GM23338 (cell line): ENCODE results near the gene EHBP1L1. TPM values are rescaled to one million over a fixed set of nuclear protein-coding genes. Genes with fewer than 3 reads are reported as not detected.

Experiments used
- ATAC-seq: fragments of 200-7000 bp; cut with Tn5 transposase; 3 replicates; pipeline ENCODE4 v1.9.1; 2020
- DNase-seq: peaks from one replicate; pipeline ENCODE4 v3.0.0-alpha.2; 2015; ENCODE audit warnings: low spot score
- H2AFZ ChIP-seq: fragments of 200-600 bp; sonication (generic); 2 replicates; pipeline ENCODE4 v1.8.0; 2016; ENCODE audit warnings: antibody characterized with exemption, mild to moderate bottlenecking, moderate library complexity
- H3F3A ChIP-seq: fragments of 200-600 bp; sonication (generic); replicated peaks from 2 replicates; pipeline ENCODE4 v1.8.0; 2017; ENCODE audit warnings: antibody characterized with exemption, mixed run types, low read depth
- H3K27ac ChIP-seq: fragments of 200-600 bp; sonication (generic); 2 replicates; pipeline ENCODE4 v1.6.1; 2016; ENCODE audit warnings: low read depth
- H3K27me3 ChIP-seq: fragments of 200-600 bp; sonication (generic); 2 replicates; pipeline ENCODE4 v1.8.0; 2016; ENCODE audit warnings: mild to moderate bottlenecking, mixed run types, moderate library complexity; ENCODE audit not compliant: insufficient read depth
- H3K36me3 ChIP-seq: fragments of 200-600 bp; sonication (generic); 2 replicates; pipeline ENCODE4 v1.8.0; 2016; ENCODE audit warnings: mild to moderate bottlenecking; ENCODE audit not compliant: insufficient read depth
- H3K4me1 ChIP-seq: fragments of 200-600 bp; sonication (generic); 2 replicates; pipeline ENCODE4 v1.8.0; 2016; ENCODE audit warnings: mild to moderate bottlenecking, moderate library complexity; ENCODE audit not compliant: insufficient read depth
- H3K4me2 ChIP-seq: fragments of 200-600 bp; sonication (generic); 2 replicates; pipeline ENCODE4 v1.7.1; 2017; ENCODE audit warnings: mixed run types
- H3K4me3 ChIP-seq: fragments of 200-600 bp; sonication (generic); 2 replicates; pipeline ENCODE4 v1.6.1; 2016; ENCODE audit warnings: mixed run types
- H3K79me2 ChIP-seq: fragments of 200-600 bp; sonication (generic); replicated peaks from 2 replicates; pipeline ENCODE4 v1.8.0; 2017; ENCODE audit warnings: mild to moderate bottlenecking; ENCODE audit not compliant: insufficient read depth
- H3K9me2 ChIP-seq: fragments of 200-600 bp; sonication (generic); 2 replicates; pipeline ENCODE4 v1.8.0; 2017; ENCODE audit not compliant: insufficient read depth
- H4K20me1 ChIP-seq: fragments of 200-600 bp; sonication (generic); replicated peaks from 2 replicates; pipeline ENCODE4 v1.8.0; 2017; ENCODE audit warnings: mild to moderate bottlenecking; ENCODE audit not compliant: insufficient read depth
- H3K27ac Mint-ChIP-seq: 2 replicates; pipeline ENCODE4 v1.8.0; 2020; ENCODE audit warnings: inconsistent platforms, mild to moderate bottlenecking, moderate library complexity, mixed read lengths
- H3K27me3 Mint-ChIP-seq: 3 replicates; pipeline ENCODE4 v1.8.0; 2022; ENCODE audit warnings: low read depth, mild to moderate bottlenecking, moderate library complexity, mixed read lengths, inconsistent platforms; ENCODE audit not compliant: insufficient read depth, poor library complexity
- H3K36me3 Mint-ChIP-seq: 3 replicates; pipeline ENCODE4 v1.8.0; 2021; ENCODE audit warnings: low read depth, mild to moderate bottlenecking, inconsistent platforms, moderate library complexity, mixed read lengths
- H3K4me1 Mint-ChIP-seq: 3 replicates; pipeline ENCODE4 v1.8.0; 2020; ENCODE audit warnings: mild to moderate bottlenecking, inconsistent platforms, mixed read lengths
- H3K4me3 Mint-ChIP-seq: 3 replicates; pipeline ENCODE4 v1.8.0; 2021; ENCODE audit warnings: moderate library complexity, mild to moderate bottlenecking, inconsistent platforms, mixed read lengths
- H3K9me3 Mint-ChIP-seq: 3 replicates; pipeline ENCODE4 v1.8.0; 2020; ENCODE audit warnings: moderate library complexity, mild to moderate bottlenecking, inconsistent platforms, mixed read lengths
- CREB1 ChIP-seq: fragments of 250-450 bp; sonication (Bioruptor Pico); IDR thresholded peaks from 2 replicates; pipeline ENCODE4 v1.5.0; 2020; ENCODE audit warnings: low read depth, mild to moderate bottlenecking, moderate library complexity
- EZH2 ChIP-seq: fragments of 200-600 bp; sonication (generic); IDR thresholded peaks from one replicate; pipeline ENCODE4 v1.8.0; 2017; ENCODE audit warnings: antibody characterized with exemption, mild to moderate bottlenecking, low read depth; ENCODE audit not compliant: unreplicated experiment
- JUNB ChIP-seq: IDR thresholded peaks from one replicate; pipeline ENCODE4 v1.6.1; 2016; ENCODE audit warnings: antibody characterized with exemption; ENCODE audit not compliant: unreplicated experiment
- POLR2AphosphoS5 ChIP-seq: IDR thresholded peaks from 2 replicates; pipeline ENCODE4 v1.6.1; 2016; ENCODE audit warnings: antibody characterized with exemption, low read depth
- STAT1 ChIP-seq: IDR thresholded peaks from one replicate; pipeline ENCODE4 v1.6.1; 2016; ENCODE audit warnings: antibody characterized with exemption; ENCODE audit not compliant: unreplicated experiment
- ZNF114 ChIP-seq: fragments of 250-450 bp; sonication (Bioruptor Pico); IDR thresholded peaks from 2 replicates; pipeline ENCODE4 v1.5.0; 2020; ENCODE audit warnings: mild to moderate bottlenecking, moderate library complexity
- ZNF331 ChIP-seq: fragments of 250-450 bp; sonication (Bioruptor Pico); IDR thresholded peaks from 2 replicates; pipeline ENCODE4 v1.5.0; 2020; ENCODE audit warnings: low read depth, mild to moderate bottlenecking, moderate library complexity
- polyA plus RNA-seq: library from polyadenylated mRNA; unstranded; fragments of >200 nt; fragmentation: Nextera tagmentation; extraction: Ambion mirVana; gene quantifications from 2 replicates; pipeline ENCODE4 v1.2.1, GENCODE V29; 2016
- total RNA-seq: library from RNA; depleted of rRNA; stranded (reverse); fragments of >200 nt; shearing (Covaris generic); gene quantifications from 2 replicates; pipeline ENCODE4 v1.2.3, GENCODE V29; 2014
- TF ChIP-seq, protein P1 (sequence below): fragments of 250-450 bp; sonication (Bioruptor Pico); IDR thresholded peaks from 2 replicates; pipeline ENCODE4 v1.5.0; 2020; ENCODE audit warnings: mild to moderate bottlenecking, moderate library complexity
- TF ChIP-seq, protein P2 (sequence below): IDR thresholded peaks from one replicate; pipeline ENCODE4 v1.6.1; 2018; ENCODE audit warnings: antibody characterized with exemption; ENCODE audit not compliant: unreplicated experiment
- TF ChIP-seq, protein P3 (sequence below), 2 experiments: fragments of 200-600 bp in 1 of 2; sonication (generic) in 1 of 2; conservative IDR thresholded peaks; 2 replicates each; pipeline versions ENCODE4 v1.5.1 to v1.6.1; 2016 to 2017; ENCODE audit warnings: antibody characterized with exemption in 2 of 2, low read depth in 2 of 2, mild to moderate bottlenecking in 2 of 2, moderate library complexity in 1 of 2
- TF ChIP-seq, protein P4 (sequence below): IDR thresholded peaks from 2 replicates; pipeline ENCODE4 v1.6.1; 2016; ENCODE audit warnings: antibody characterized with exemption

Gene EHBP1L1
- total and polyA plus RNA-seq, 2 experiments from 2014 or later: 2.9 to 10.9 TPM

DNA sequence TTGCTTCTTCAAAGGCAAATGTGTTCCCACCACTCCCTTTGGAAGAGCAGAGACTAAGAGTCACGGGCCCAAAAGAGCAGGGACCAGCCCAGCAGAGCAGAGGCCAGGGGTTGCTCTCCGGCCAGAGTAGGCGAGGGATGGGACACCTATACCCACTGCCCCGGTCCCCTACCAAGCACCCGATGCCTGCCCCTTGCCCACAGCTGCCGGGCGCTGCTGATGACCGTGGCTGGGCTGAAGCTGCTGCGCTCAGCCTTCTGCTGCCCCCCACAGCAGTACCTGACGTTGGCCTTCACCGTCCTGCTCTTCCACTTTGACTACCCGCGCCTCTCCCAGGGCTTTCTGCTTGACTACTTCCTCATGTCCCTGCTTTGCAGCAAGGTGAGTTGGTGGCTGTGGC is 51.3 kb downstream of the EHBP1L1 start (continued):
- TF ChIP-seq, protein P1, sequence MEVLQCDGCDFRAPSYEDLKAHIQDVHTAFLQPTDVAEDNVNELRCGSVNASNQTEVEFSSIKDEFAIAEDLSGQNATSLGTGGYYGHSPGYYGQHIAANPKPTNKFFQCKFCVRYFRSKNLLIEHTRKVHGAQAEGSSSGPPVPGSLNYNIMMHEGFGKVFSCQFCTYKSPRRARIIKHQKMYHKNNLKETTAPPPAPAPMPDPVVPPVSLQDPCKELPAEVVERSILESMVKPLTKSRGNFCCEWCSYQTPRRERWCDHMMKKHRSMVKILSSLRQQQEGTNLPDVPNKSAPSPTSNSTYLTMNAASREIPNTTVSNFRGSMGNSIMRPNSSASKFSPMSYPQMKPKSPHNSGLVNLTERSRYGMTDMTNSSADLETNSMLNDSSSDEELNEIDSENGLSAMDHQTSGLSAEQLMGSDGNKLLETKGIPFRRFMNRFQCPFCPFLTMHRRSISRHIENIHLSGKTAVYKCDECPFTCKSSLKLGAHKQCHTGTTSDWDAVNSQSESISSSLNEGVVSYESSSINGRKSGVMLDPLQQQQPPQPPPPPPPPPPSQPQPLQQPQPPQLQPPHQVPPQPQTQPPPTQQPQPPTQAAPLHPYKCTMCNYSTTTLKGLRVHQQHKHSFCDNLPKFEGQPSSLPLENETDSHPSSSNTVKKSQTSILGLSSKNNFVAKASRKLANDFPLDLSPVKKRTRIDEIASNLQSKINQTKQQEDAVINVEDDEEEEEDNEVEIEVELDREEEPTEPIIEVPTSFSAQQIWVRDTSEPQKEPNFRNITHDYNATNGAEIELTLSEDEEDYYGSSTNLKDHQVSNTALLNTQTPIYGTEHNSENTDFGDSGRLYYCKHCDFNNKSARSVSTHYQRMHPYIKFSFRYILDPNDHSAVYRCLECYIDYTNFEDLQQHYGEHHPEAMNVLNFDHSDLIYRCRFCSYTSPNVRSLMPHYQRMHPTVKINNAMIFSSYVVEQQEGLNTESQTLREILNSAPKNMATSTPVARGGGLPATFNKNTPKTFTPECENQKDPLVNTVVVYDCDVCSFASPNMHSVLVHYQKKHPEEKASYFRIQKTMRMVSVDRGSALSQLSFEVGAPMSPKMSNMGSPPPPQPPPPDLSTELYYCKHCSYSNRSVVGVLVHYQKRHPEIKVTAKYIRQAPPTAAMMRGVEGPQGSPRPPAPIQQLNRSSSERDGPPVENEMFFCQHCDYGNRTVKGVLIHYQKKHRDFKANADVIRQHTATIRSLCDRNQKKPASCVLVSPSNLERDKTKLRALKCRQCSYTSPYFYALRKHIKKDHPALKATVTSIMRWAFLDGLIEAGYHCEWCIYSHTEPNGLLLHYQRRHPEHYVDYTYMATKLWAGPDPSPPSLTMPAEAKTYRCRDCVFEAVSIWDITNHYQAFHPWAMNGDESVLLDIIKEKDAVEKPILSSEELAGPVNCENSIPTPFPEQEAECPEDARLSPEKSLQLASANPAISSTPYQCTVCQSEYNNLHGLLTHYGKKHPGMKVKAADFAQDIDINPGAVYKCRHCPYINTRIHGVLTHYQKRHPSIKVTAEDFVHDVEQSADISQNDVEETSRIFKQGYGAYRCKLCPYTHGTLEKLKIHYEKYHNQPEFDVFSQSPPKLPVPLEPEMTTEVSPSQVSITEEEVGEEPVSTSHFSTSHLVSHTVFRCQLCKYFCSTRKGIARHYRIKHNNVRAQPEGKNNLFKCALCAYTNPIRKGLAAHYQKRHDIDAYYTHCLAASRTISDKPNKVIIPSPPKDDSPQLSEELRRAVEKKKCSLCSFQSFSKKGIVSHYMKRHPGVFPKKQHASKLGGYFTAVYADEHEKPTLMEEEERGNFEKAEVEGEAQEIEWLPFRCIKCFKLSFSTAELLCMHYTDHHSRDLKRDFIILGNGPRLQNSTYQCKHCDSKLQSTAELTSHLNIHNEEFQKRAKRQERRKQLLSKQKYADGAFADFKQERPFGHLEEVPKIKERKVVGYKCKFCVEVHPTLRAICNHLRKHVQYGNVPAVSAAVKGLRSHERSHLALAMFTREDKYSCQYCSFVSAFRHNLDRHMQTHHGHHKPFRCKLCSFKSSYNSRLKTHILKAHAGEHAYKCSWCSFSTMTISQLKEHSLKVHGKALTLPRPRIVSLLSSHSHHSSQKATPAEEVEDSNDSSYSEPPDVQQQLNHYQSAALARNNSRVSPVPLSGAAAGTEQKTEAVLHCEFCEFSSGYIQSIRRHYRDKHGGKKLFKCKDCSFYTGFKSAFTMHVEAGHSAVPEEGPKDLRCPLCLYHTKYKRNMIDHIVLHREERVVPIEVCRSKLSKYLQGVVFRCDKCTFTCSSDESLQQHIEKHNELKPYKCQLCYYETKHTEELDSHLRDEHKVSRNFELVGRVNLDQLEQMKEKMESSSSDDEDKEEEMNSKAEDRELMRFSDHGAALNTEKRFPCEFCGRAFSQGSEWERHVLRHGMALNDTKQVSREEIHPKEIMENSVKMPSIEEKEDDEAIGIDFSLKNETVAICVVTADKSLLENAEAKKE (CRISPR knock-in tag): no peak
- TF ChIP-seq ZNF114 (CRISPR knock-in tag): no peak

DNA sequence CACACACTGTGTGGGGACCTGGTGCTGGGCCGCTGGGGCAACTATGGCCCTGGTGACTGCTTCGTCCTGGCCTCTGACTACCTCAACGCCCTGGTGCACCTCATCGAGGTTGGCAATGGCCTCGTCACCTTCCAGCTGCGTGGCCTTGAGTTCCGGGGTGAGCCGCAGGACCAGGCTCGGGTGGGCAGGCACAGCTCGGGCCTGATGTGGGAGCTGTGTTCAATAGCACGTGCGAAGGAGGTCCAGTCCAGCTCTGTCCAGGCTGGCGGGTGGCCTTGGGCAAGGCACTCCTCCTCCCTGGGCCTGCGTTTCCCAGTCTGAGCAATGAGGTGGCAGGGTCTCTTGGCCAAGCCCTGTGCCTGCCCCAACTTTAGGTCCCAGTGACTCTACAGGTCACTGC is 53.7 kb downstream of the EHBP1L1 start:
- Histone ChIP-seq H3K36me3 (peaks cover 8% of the 10 kb centered on the region), H3K79me2 (no peaks in the 10 kb centered on the region)
- TF ChIP-seq STAT1 (no peak), POLR2AphosphoS5 (no peak), JUNB (no peak), EZH2 (no peak), ZNF331 (CRISPR knock-in tag) (no peak), CREB1 (CRISPR knock-in tag) (no peak)
- TF ChIP-seq, protein P2, sequence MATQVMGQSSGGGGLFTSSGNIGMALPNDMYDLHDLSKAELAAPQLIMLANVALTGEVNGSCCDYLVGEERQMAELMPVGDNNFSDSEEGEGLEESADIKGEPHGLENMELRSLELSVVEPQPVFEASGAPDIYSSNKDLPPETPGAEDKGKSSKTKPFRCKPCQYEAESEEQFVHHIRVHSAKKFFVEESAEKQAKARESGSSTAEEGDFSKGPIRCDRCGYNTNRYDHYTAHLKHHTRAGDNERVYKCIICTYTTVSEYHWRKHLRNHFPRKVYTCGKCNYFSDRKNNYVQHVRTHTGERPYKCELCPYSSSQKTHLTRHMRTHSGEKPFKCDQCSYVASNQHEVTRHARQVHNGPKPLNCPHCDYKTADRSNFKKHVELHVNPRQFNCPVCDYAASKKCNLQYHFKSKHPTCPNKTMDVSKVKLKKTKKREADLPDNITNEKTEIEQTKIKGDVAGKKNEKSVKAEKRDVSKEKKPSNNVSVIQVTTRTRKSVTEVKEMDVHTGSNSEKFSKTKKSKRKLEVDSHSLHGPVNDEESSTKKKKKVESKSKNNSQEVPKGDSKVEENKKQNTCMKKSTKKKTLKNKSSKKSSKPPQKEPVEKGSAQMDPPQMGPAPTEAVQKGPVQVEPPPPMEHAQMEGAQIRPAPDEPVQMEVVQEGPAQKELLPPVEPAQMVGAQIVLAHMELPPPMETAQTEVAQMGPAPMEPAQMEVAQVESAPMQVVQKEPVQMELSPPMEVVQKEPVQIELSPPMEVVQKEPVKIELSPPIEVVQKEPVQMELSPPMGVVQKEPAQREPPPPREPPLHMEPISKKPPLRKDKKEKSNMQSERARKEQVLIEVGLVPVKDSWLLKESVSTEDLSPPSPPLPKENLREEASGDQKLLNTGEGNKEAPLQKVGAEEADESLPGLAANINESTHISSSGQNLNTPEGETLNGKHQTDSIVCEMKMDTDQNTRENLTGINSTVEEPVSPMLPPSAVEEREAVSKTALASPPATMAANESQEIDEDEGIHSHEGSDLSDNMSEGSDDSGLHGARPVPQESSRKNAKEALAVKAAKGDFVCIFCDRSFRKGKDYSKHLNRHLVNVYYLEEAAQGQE: no peak
- TF ChIP-seq, protein P3, sequence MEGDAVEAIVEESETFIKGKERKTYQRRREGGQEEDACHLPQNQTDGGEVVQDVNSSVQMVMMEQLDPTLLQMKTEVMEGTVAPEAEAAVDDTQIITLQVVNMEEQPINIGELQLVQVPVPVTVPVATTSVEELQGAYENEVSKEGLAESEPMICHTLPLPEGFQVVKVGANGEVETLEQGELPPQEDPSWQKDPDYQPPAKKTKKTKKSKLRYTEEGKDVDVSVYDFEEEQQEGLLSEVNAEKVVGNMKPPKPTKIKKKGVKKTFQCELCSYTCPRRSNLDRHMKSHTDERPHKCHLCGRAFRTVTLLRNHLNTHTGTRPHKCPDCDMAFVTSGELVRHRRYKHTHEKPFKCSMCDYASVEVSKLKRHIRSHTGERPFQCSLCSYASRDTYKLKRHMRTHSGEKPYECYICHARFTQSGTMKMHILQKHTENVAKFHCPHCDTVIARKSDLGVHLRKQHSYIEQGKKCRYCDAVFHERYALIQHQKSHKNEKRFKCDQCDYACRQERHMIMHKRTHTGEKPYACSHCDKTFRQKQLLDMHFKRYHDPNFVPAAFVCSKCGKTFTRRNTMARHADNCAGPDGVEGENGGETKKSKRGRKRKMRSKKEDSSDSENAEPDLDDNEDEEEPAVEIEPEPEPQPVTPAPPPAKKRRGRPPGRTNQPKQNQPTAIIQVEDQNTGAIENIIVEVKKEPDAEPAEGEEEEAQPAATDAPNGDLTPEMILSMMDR (conservative IDR thresholded peaks at IDR 0.05; ENCODE audit: low read depth in 2 of 2): no peak
- TF ChIP-seq, protein P4, sequence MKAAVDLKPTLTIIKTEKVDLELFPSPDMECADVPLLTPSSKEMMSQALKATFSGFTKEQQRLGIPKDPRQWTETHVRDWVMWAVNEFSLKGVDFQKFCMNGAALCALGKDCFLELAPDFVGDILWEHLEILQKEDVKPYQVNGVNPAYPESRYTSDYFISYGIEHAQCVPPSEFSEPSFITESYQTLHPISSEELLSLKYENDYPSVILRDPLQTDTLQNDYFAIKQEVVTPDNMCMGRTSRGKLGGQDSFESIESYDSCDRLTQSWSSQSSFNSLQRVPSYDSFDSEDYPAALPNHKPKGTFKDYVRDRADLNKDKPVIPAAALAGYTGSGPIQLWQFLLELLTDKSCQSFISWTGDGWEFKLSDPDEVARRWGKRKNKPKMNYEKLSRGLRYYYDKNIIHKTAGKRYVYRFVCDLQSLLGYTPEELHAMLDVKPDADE: no peak

More for the DNA sequence above, 53.7 kb downstream of the EHBP1L1 start:
- no peaks in the 10 kb centered on the region; the same call in 1 of the 2 replicates for H3F3A ChIP-seq
- H3K4me3 ChIP-seq: no peak overlapping the region
- H3K4me2 ChIP-seq: no peak overlapping the region
- H3K27me3 Mint-ChIP-seq: peaks cover 7% of the 10 kb centered on the region
- H3K27ac ChIP-seq: no peak overlapping the region
- no peak overlapping the region for H3K27ac Mint-ChIP-seq
- no peaks in the 10 kb centered on the region for H3K9me2 ChIP-seq
- no peaks in the 10 kb centered on the region for H3K9me3 Mint-ChIP-seq
- H3K4me3 Mint-ChIP-seq: no peak overlapping the region
- no peaks in the 10 kb centered on the region; the same call in 1 of the 2 replicates for H4K20me1 ChIP-seq
- DNase-seq (no peak), ATAC-seq (no peak)
- H2AFZ ChIP-seq: no peak overlapping the region
- peaks cover 41% of the 10 kb centered on the region for H3K36me3 Mint-ChIP-seq
- H3K27me3 ChIP-seq: no peaks in the 10 kb centered on the region
- H3K4me1 ChIP-seq: no peaks in the 10 kb centered on the region
- H3K4me1 Mint-ChIP-seq: no peaks in the 10 kb centered on the region; the same call in 2 of the 3 replicates
